Measurements from ENCODE around the gene CEP85L. TPM values are rescaled to one million over a fixed set of nuclear protein-coding genes. Genes with fewer than 3 reads are reported as not detected.

CEP85L gene
- 5.8 and 13.6 TPM in 2 replicates for total RNA-seq

GRCh38 chr6:118651282-118652050, at the start of gene CEP85L:
Gene CEP85L (minus strand): TSS chr6:118651591. CDS start chr6:118651269, 322 bp downstream.

GRCh38 chr6:118548136-118548535, 103.3 kb downstream of the CEP85L start, which contains the start of gene PLN:
Gene PLN (plus strand): TSS chr6:118548296. CDS start chr6:118558922, 10,626 bp downstream.

Other genes starting within 250 kb of the CEP85L start
- gene PLN, start 103.3 kb downstream of the CEP85L start, total RNA-seq: 0.58 and 1.6 TPM in 2 replicates
- 16.4 and 24.3 TPM in 2 replicates for gene ASF1A, start 242.6 kb upstream of the CEP85L start, total RNA-seq